ENCODE data around the gene ZDHHC7.

DNA sequence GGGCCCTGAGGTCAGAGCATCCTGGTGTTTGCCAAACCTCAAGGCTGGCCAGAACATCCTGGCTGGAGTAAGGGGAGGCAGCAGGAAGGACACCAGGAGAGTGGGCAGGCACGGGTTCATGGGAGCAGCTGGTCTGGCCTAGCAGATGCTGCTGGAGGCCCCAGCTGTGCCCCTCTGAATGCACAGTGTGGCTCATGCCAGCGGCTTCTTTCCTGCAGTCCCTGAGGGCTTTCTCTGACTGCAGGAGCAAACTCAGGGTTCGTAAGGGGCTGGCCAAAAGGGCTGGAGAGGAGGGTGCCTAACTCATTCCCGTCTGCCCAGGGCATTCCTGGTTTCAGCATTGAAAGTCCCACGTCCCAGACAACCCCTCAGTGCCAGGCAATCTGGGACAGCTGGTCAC is 78.7 kb downstream of the ZDHHC7 start:
- TF ChIP-seq, protein P1, sequence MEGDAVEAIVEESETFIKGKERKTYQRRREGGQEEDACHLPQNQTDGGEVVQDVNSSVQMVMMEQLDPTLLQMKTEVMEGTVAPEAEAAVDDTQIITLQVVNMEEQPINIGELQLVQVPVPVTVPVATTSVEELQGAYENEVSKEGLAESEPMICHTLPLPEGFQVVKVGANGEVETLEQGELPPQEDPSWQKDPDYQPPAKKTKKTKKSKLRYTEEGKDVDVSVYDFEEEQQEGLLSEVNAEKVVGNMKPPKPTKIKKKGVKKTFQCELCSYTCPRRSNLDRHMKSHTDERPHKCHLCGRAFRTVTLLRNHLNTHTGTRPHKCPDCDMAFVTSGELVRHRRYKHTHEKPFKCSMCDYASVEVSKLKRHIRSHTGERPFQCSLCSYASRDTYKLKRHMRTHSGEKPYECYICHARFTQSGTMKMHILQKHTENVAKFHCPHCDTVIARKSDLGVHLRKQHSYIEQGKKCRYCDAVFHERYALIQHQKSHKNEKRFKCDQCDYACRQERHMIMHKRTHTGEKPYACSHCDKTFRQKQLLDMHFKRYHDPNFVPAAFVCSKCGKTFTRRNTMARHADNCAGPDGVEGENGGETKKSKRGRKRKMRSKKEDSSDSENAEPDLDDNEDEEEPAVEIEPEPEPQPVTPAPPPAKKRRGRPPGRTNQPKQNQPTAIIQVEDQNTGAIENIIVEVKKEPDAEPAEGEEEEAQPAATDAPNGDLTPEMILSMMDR (IDR thresholded peaks at IDR 0.05), result no peak
- TF ChIP-seq ZFX (IDR thresholded peaks at IDR 0.05; ENCODE audit: borderline replicate concordance), result no peak
